ENCODE results near the gene ATP8A2.

GRCh38 chr13:25762281-25762680, 390.5 kb downstream of the ATP8A2 start:
- TF ChIP-seq SMC3 (conservative IDR thresholded peaks at IDR 0.05; ENCODE audit: poor library complexity) (no peak), CTCF (IDR thresholded peaks at IDR 0.05; ENCODE audit: poor library complexity, severe bottlenecking) (no peak), TAF1 (IDR thresholded peaks at IDR 0.05; ENCODE audit: low read depth) (no peak), EZH2 (IDR thresholded peaks at IDR 0.05; ENCODE audit: borderline replicate concordance, insufficient read depth, low read length, poor library complexity, severe bottlenecking) (no peak), POLR2AphosphoS5 (IDR thresholded peaks at IDR 0.05) (no peak), RAD21 (conservative IDR thresholded peaks at IDR 0.05) (no peak)
- TF ChIP-seq, protein P1, sequence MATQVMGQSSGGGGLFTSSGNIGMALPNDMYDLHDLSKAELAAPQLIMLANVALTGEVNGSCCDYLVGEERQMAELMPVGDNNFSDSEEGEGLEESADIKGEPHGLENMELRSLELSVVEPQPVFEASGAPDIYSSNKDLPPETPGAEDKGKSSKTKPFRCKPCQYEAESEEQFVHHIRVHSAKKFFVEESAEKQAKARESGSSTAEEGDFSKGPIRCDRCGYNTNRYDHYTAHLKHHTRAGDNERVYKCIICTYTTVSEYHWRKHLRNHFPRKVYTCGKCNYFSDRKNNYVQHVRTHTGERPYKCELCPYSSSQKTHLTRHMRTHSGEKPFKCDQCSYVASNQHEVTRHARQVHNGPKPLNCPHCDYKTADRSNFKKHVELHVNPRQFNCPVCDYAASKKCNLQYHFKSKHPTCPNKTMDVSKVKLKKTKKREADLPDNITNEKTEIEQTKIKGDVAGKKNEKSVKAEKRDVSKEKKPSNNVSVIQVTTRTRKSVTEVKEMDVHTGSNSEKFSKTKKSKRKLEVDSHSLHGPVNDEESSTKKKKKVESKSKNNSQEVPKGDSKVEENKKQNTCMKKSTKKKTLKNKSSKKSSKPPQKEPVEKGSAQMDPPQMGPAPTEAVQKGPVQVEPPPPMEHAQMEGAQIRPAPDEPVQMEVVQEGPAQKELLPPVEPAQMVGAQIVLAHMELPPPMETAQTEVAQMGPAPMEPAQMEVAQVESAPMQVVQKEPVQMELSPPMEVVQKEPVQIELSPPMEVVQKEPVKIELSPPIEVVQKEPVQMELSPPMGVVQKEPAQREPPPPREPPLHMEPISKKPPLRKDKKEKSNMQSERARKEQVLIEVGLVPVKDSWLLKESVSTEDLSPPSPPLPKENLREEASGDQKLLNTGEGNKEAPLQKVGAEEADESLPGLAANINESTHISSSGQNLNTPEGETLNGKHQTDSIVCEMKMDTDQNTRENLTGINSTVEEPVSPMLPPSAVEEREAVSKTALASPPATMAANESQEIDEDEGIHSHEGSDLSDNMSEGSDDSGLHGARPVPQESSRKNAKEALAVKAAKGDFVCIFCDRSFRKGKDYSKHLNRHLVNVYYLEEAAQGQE (IDR thresholded peaks at IDR 0.05; ENCODE audit: borderline replicate concordance) = no peak
